RWPE2 (cell line): Measurements from ENCODE around the gene CCDC201.
A peak's percentile ranks its signal among the peaks of the same experiment; 100 is the strongest.

Experiments used
- ATAC-seq: fragments of 200-7000 bp; cut with Tn5 transposase; 3 replicates; pipeline ENCODE4 v1.9.1; 2021; ENCODE audit warnings: low read depth
- DNase-seq: peaks from one replicate; pipeline ENCODE4 v3.0.0-alpha.2; 2020; ENCODE audit warnings: low spot score
- H3K27ac ChIP-seq: fragments of 450-650 bp; 2 replicates; pipeline ENCODE4 v1.5.1; 2017; ENCODE audit warnings: mild to moderate bottlenecking; ENCODE audit not compliant: poor library complexity, severe bottlenecking
- H3K27me3 ChIP-seq: fragments of 250-450 bp; sonication (Bioruptor Pico); 2 replicates; pipeline ENCODE4 v1.5.1; 2021; ENCODE audit warnings: mild to moderate bottlenecking, moderate library complexity; ENCODE audit not compliant: insufficient read depth, poor library complexity, severe bottlenecking
- H3K36me3 ChIP-seq: fragments of 250-450 bp; sonication (Bioruptor Pico); 2 replicates; pipeline ENCODE4 v1.5.1; 2020; ENCODE audit warnings: low read depth, mild to moderate bottlenecking, moderate library complexity
- H3K4me1 ChIP-seq: fragments of 250-450 bp; sonication (Bioruptor Pico); 2 replicates; pipeline ENCODE4 v1.5.1; 2021; ENCODE audit warnings: mild to moderate bottlenecking, moderate library complexity; ENCODE audit not compliant: insufficient read depth, poor library complexity, severe bottlenecking
- H3K4me3 ChIP-seq: fragments of 250-450 bp; sonication (Bioruptor Pico); 2 replicates; pipeline ENCODE4 v1.5.1; 2021; ENCODE audit warnings: mild to moderate bottlenecking, moderate library complexity; ENCODE audit not compliant: severe bottlenecking
- H3K9me3 ChIP-seq: fragments of 250-450 bp; sonication (Bioruptor Pico); 2 replicates; pipeline ENCODE4 v1.5.1; 2021; ENCODE audit warnings: mild to moderate bottlenecking, moderate library complexity; ENCODE audit not compliant: severe bottlenecking
- TF ChIP-seq, protein P1 (sequence below): fragments of 450-650 bp; IDR thresholded peaks from one replicate; pipeline ENCODE4 v1.5.1; 2017; ENCODE audit warnings: mild to moderate bottlenecking, moderate library complexity; ENCODE audit not compliant: poor library complexity, severe bottlenecking

The CCDC201 gene

DNA sequence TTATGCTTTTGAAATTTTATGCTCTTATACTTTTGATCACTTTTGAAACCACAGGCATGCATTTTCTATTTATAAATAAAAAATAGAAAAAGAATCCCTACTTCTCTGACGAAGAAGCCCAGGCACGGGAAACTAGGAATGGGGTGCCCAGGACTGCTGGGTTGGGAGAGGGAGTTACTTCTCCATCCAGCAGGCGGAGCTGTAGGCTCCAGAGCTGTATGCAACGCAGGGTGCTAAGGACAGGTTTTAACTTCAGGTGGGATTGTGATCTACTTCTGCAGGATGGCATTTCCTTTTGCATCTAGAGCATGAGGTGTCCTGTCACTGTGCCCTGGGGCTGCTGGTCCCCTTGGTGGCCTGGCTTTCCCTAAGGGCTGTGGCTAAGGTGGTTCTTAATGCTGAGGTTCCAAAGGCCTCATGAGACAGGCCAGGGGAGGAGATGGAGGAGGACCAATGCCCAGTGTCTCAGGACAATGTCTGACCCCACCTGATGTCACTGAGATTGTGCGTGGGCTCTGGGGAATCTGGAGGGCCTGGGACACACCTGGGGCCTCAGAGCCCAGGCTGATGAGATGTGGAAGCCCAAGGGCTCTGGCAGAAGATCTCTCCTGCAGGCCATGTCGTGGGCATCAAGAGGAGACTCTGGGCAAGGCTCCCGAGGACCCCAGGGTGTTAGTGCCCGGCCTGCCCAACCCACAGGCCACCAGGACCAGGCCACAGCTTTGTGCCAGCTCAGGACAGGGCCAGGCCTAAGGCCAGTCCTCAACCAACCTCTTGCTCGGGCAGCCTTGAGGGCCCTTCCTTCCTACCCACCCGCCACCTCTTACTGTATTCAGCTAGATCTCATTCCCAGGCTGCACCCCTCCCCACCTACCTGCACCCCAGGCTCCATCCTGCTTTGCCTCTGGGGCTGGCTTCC lies 507 bp downstream of the CCDC201 start:
- ATAC-seq (peak; percentile 51; the same call in 2 of the 3 replicates), DNase-seq (no peak)
- Histone ChIP-seq H3K9me3 (no peaks in the 10 kb centered on the region), H3K27ac (no peak overlapping the region), H3K4me3 (no peak overlapping the region), H3K27me3 (no peaks in the 10 kb centered on the region), H3K4me1 (no peaks in the 10 kb centered on the region), H3K36me3 (no peaks in the 10 kb centered on the region)
- TF ChIP-seq, protein P1, sequence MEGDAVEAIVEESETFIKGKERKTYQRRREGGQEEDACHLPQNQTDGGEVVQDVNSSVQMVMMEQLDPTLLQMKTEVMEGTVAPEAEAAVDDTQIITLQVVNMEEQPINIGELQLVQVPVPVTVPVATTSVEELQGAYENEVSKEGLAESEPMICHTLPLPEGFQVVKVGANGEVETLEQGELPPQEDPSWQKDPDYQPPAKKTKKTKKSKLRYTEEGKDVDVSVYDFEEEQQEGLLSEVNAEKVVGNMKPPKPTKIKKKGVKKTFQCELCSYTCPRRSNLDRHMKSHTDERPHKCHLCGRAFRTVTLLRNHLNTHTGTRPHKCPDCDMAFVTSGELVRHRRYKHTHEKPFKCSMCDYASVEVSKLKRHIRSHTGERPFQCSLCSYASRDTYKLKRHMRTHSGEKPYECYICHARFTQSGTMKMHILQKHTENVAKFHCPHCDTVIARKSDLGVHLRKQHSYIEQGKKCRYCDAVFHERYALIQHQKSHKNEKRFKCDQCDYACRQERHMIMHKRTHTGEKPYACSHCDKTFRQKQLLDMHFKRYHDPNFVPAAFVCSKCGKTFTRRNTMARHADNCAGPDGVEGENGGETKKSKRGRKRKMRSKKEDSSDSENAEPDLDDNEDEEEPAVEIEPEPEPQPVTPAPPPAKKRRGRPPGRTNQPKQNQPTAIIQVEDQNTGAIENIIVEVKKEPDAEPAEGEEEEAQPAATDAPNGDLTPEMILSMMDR, result peak; percentile 36

- TF ChIP-seq, protein P1, result no peak
Observed at GRCh38 chr7:45869426-45869825, 3.5 kb downstream of the CCDC201 start.

DNA sequence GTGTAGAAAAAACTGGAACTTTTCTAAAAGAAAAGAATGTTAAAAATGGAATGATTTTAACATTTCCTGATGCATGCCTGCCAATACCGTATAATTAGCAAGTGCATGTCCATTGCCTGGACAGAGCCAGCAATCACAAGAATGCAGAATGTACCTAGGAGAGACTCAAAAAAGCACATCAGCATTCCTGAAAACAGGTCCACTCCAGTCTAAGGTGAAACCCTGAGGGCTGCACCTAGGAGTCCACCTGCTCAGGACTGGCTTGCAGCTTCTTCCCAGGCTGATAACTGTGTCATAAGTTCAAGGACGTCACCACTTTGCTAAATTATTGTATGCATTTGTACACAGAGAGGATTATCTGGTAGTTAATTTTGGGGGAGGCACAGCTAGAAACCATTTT lies 5.4 kb downstream of the CCDC201 start:
- no peak overlapping the region for H3K4me3 ChIP-seq
- no peaks in the 10 kb centered on the region for H3K27me3 ChIP-seq
- H3K4me1 ChIP-seq, result no peaks in the 10 kb centered on the region
- TF ChIP-seq, protein P1, result no peak
- H3K36me3 ChIP-seq, result no peaks in the 10 kb centered on the region
- DNase-seq, result no peak
- no peak overlapping the region for H3K27ac ChIP-seq
- no peak for ATAC-seq
- H3K9me3 ChIP-seq, result no peaks in the 10 kb centered on the region

More at GRCh38 chr7:45869426-45869825, 3.5 kb downstream of the CCDC201 start:
- Histone ChIP-seq H3K36me3 (no peaks in the 10 kb centered on the region), H3K4me3 (no peak overlapping the region), H3K27me3 (no peaks in the 10 kb centered on the region), H3K9me3 (no peaks in the 10 kb centered on the region), H3K4me1 (no peaks in the 10 kb centered on the region), H3K27ac (no peak overlapping the region)
- ATAC-seq, result no peak
- DNase-seq, result no peak

DNA sequence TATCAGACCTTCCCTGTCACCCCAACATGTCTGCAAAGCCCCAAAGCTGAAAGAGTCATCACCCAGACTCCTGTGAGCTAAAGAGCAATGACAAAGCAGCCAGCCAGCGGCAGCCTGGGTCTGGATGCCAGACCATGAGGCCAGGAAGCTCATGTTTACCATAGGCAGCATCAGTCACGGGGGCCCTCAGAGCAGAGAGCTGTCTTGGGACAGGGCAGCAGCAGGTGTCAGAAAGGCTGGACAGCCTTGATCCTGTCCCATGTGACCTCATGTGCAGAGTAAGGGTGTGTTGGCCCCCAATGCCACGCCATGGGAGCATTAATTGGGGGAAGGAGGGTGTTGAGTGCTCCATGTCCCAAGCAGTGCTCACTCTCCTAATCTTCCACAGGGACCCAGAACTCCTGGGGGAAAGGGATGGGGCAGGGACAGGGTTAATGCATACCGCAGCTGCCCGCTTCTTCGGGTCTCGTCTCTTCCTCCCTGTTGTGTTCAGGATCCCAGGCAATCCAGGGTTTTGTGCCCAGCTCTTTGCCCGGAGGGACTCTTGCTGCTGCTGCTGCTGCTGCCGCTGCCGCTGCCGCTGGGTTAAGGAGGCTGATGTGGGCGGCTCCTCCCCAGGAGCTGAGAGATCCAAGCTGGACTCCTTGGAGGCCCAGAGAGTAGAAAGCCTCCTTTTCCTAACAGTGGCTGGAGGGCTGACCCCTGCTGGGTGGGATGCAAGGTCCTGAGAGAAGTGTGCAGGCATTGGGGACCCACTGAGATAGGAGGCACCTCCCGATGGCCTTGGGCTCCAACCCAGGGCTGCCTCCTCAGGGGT lies 7.1 kb downstream of the CCDC201 start:
- no peaks in the 10 kb centered on the region for H3K27me3 ChIP-seq
- H3K27ac ChIP-seq, result no peak overlapping the region
- H3K4me1 ChIP-seq, result no peaks in the 10 kb centered on the region
- H3K36me3 ChIP-seq, result no peaks in the 10 kb centered on the region
- DNase-seq, result no peak
- H3K4me3 ChIP-seq, result no peak overlapping the region
- TF ChIP-seq, protein P1, result no peak
- H3K9me3 ChIP-seq, result no peaks in the 10 kb centered on the region
- ATAC-seq, result no peak
